ENCODE results near the gene APOL3.

DNA sequence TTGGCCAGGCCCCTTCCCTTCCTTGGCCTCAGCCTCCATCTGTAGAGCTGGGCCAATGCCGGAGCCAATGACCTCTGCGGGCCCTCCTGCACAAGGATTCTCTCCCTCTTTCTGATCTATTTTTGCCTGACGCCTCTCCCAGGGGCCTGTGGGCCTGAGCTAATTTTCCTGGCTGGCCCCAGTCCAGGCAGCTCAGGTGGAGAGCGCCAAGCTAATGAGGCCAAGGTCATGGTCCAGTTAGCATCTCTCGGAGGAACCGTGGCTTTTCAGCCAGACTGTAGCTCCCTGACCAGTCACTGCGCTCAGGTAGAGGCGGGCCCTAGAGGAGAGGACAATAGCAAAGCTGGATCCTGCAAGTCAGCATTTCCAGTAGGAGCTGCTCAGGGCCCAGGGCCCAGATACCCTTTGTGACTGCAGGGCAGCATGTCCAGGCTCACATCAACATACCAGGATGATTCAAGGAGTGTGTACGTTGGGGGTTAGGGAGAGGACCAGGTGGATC, 43.5 kb downstream of the APOL3 start:
- TF ChIP-seq, protein P1, sequence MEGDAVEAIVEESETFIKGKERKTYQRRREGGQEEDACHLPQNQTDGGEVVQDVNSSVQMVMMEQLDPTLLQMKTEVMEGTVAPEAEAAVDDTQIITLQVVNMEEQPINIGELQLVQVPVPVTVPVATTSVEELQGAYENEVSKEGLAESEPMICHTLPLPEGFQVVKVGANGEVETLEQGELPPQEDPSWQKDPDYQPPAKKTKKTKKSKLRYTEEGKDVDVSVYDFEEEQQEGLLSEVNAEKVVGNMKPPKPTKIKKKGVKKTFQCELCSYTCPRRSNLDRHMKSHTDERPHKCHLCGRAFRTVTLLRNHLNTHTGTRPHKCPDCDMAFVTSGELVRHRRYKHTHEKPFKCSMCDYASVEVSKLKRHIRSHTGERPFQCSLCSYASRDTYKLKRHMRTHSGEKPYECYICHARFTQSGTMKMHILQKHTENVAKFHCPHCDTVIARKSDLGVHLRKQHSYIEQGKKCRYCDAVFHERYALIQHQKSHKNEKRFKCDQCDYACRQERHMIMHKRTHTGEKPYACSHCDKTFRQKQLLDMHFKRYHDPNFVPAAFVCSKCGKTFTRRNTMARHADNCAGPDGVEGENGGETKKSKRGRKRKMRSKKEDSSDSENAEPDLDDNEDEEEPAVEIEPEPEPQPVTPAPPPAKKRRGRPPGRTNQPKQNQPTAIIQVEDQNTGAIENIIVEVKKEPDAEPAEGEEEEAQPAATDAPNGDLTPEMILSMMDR (IDR thresholded peaks at IDR 0.05; ENCODE audit: low read length): no peak
- no peak for TF ChIP-seq EZH2 (IDR thresholded peaks at IDR 0.05; ENCODE audit: borderline replicate concordance, low read length)
